ENCODE measurements around the gene IRF5.

IRF5 gene

DNA sequence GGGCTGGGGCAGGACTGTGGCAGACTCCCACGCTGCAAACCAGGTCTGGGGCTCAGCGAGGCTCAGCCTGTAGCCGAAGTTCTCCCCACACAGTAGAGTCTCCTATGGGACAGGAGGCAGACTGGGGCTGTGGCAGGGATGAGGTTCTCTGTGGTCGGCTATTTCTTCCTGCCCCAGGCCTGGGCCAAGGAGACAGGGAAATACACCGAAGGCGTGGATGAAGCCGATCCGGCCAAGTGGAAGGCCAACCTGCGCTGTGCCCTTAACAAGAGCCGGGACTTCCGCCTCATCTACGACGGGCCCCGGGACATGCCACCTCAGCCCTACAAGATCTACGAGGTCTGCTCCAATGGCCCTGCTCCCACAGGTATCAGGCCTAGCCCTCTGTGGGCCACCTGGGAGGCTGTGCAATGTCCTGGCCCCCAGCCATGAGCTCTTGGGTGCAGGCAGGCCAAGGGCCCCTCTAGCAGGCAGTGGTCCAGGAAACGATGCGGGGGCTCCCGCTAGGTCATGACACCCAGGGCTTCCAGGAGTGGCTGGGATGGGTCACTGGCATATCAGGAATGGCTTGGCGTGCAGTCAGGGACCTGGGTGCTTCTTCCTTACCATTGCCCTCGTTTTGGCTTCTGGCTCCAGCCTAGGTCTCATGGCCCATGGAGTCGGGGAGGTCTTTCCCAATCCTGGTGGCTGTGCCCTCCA is 8.1 kb downstream of the IRF5 start:
- no peak for DNase-seq (ENCODE audit: low read depth)
- no peak overlapping the region for H3K4me3 ChIP-seq (ENCODE audit: control insufficient read depth, low read depth, low read length)
- TF ChIP-seq, protein P1, sequence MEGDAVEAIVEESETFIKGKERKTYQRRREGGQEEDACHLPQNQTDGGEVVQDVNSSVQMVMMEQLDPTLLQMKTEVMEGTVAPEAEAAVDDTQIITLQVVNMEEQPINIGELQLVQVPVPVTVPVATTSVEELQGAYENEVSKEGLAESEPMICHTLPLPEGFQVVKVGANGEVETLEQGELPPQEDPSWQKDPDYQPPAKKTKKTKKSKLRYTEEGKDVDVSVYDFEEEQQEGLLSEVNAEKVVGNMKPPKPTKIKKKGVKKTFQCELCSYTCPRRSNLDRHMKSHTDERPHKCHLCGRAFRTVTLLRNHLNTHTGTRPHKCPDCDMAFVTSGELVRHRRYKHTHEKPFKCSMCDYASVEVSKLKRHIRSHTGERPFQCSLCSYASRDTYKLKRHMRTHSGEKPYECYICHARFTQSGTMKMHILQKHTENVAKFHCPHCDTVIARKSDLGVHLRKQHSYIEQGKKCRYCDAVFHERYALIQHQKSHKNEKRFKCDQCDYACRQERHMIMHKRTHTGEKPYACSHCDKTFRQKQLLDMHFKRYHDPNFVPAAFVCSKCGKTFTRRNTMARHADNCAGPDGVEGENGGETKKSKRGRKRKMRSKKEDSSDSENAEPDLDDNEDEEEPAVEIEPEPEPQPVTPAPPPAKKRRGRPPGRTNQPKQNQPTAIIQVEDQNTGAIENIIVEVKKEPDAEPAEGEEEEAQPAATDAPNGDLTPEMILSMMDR (IDR thresholded peaks at IDR 0.05; ENCODE audit: control insufficient read depth, insufficient read depth, low read depth, low read length, missing control alignments) = no peak

DNA sequence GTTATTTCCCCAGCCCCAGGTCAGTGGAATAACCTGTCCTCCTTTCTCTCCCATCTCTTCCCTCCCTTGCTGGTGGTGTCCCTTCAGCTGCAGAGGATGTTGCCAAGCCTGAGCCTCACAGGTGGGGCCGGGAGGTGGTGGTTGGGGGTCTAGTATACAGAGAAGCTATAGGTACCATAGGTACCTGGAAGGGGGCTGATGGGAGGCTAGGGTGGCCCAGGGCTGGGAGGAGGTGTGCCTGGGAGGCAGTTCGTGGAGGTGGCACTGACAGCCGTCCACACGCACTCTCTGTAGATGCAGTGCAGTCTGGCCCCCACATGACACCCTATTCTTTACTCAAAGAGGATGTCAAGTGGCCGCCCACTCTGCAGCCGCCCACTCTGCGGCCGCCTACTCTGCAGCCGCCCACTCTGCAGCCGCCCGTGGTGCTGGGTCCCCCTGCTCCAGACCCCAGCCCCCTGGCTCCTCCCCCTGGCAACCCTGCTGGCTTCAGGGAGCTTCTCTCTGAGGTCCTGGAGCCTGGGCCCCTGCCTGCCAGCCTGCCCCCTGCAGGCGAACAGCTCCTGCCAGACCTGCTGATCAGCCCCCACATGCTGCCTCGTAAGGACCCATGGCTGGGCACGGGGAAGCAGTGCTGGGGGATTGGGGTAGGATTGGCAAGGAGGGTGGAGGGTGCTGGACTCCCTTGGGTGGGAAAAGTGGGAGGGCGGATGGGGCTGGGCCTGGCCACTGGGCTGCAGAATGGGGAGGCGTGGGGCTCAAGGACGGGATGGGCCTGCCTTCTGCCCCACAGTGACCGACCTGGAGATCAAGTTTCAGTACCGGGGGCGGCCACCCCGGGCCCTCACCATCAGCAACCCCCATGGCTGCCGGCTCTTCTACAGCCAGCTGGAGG is 9.5 kb downstream of the IRF5 start:
- TF ChIP-seq, protein P1 (IDR thresholded peaks at IDR 0.05; ENCODE audit: control insufficient read depth, insufficient read depth, low read depth, low read length, missing control alignments) = peak; percentile 19
- no peak overlapping the region for H3K4me3 ChIP-seq (ENCODE audit: control insufficient read depth, low read depth, low read length)
- no peak for DNase-seq (ENCODE audit: low read depth)

DNA sequence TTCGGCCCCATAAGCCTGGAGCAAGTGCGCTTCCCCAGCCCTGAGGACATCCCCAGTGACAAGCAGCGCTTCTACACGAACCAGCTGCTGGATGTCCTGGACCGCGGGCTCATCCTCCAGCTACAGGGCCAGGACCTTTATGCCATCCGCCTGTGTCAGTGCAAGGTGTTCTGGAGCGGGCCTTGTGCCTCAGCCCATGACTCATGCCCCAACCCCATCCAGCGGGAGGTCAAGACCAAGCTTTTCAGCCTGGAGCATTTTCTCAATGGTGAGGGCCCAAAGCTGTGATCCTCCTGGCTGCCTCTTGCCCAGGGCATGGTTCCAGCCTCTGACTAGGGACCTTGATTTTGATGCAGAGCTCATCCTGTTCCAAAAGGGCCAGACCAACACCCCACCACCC is 10.1 kb downstream of the IRF5 start:
- TF ChIP-seq, protein P1 (IDR thresholded peaks at IDR 0.05; ENCODE audit: control insufficient read depth, insufficient read depth, low read depth, low read length, missing control alignments) = no peak
- H3K4me3 ChIP-seq (ENCODE audit: control insufficient read depth, low read depth, low read length) = no peak overlapping the region
- DNase-seq (ENCODE audit: low read depth) = no peak

DNA sequence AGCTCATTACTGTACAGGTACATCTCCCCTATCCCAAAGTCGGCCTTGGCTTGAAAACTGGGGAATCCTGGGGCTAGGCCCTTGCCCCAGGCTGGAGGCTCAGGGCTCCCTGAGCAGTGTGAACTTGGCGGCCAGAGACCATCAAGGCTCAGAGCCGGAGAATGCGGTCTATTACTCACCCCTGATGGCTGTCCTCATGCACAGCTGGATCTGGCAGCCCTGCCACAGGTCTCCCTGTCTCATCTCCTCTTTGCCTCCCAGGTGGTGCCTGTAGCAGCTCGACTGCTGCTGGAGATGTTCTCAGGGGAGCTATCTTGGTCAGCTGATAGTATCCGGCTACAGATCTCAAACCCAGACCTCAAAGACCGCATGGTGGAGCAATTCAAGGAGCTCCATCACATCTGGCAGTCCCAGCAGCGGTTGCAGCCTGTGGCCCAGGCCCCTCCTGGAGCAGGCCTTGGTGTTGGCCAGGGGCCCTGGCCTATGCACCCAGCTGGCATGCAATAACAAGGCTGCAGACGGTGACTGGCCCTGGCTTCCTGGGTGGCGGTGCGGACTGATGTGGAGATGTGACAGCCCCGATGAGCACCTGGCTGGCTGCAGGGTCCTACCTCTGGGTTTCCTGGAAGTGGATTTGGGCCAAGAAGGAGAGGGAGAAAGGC is 10.7 kb downstream of the IRF5 start:
- H3K4me3 ChIP-seq (ENCODE audit: control insufficient read depth, low read depth, low read length) = no peak overlapping the region
- no peak for DNase-seq (ENCODE audit: low read depth)
- TF ChIP-seq, protein P1 (IDR thresholded peaks at IDR 0.05; ENCODE audit: control insufficient read depth, insufficient read depth, low read depth, low read length, missing control alignments) = no peak

DNA sequence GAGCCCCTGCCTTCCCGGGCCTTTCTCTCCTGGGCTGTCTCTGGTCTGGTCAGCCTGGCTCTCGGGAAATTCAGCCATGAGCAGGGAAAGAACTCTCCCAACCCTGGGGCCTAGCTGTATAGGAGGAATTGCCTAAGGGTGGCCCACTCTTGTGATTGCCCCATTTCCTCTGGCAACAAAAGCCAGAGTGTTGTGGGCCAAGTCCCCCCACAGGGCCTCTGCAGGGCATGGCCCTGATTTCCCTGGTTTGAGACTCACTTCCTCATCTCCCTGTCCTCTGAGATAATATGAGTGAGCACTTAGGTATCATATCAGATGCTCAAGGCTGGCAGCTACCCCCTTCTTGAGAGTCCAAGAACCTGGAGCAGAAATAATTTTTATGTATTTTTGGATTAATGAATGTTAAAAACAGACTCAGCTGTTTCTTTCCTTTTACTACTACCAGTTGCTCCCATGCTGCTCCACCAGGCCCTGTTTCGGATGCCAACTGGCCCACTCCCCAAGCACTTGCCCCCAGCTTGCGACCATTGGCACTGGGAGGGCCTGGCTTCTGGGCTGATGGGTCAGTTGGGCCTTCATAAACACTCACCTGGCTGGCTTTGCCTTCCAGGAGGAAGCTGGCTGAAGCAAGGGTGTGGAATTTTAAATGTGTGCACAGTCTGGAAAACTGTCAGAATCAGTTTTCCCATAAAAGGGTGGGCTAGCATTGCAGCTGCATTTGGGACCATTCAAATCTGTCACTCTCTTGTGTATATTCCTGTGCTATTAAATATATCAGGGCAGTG is 11.4 kb downstream of the IRF5 start:
- H3K4me3 ChIP-seq (ENCODE audit: control insufficient read depth, low read depth, low read length) = no peak overlapping the region
- DNase-seq (ENCODE audit: low read depth) = no peak
- TF ChIP-seq, protein P1 (IDR thresholded peaks at IDR 0.05; ENCODE audit: control insufficient read depth, insufficient read depth, low read depth, low read length, missing control alignments) = no peak

DNA sequence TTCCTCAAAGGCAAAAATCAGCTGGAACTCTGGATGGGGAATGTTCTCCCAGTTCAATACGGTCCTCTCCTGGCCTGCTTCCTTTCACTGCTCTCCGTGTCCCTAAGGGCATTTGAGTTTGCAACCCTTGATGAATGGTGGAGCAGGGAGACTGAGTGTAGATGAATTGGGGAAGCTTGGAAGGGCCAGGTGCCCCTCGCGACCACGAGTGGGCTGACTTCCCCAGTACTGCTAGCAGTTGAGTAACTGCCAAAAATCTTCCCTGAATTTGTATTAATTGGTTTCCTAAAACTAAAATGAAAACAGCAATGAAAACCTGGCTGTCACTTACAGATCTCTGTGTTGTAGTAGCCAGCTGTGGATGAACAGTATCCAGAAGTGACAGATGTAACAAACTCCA is 13.6 kb downstream of the IRF5 start:
- TF ChIP-seq, protein P1 (IDR thresholded peaks at IDR 0.05; ENCODE audit: control insufficient read depth, insufficient read depth, low read depth, low read length, missing control alignments) = no peak
- H3K4me3 ChIP-seq (ENCODE audit: control insufficient read depth, low read depth, low read length) = no peak overlapping the region
- DNase-seq (ENCODE audit: low read depth) = no peak
